ENCODE results near the gene PFKP.
"Not testable (repeated sequence)": the region's sequence is repeated elsewhere in the genome, so short reads cannot be mapped to it uniquely, and the experiment has no call there.

PFKP gene

DNA sequence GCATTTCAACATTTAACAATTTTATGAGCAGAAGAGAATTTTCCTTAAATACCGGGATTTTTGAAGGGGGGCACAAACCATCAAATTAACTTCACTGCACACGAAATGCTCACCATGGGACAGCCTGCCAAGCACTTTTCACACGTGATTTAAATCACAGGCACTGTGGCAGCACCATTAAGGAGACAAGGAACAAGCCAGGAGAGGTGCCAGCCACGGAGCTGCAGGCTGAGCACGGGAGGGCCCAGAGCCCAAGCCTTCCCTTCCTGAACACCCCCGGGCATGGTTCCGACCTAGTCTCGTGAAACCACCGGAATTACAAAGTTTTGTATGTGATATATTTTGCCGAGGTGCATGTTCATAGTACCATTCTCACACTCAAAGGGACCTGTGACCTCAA is 91.8 kb downstream of the PFKP start:
- DNase-seq (ENCODE audit: low read depth), result no peak

DNA sequence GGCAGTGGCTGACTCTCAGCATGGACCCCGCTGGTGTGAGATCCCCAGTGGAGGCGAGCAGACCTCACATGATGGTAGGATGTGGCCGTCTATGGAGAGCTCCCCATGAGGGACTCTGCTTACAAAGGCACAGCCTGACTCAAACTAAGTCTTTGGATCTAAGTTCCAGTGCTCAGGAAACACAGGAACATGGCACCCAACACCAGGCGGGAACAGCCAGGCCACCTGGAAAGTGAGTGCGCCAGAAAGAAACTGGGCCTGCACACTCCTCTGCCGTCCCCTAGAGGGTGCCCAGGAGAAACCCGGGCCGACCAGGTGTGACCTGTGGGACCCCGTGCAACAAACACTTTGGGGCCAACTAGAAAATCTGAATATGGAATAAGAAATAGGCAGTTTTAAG is 95.2 kb downstream of the PFKP start:
- DNase-seq (ENCODE audit: low read depth), result no peak

DNA sequence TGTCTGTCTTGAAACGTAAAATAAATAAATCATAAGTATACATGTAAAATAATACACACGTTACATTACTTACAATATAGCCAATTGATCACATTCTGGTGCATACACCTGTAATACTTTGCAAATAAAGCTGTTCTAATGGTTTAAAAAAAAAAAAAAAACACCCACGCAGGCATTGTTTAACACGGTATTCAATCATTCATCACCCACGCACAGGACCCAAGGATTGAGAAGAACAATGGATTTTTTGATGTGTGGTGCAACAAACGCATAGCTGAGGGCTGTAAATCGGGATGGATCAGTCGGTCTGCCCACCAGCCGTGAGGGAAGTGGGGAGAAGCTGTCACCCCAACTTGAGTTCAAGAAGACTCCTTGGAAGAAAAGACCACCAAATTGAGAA is 96.5 kb downstream of the PFKP start:
- DNase-seq (ENCODE audit: low read depth), result no peak

DNA sequence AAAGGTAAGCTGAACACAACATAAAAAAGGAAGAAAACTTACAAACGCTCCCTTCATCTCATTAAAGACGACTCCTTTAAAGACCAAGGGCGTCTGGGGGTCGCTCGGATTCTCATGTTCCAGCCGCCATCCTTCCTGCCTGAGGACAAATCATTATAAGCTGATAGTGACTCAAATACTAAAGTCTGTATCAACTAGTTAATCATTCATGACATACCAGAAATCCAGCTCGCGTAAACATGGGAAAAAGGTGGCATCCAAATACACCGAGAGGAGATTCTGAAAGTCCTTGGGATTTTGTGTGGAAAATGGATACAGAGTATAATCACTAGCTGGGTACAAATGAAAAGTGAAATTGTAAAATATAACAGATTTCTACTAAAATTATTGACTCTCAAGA is 97.8 kb downstream of the PFKP start:
- no peak for DNase-seq (ENCODE audit: low read depth)

DNA sequence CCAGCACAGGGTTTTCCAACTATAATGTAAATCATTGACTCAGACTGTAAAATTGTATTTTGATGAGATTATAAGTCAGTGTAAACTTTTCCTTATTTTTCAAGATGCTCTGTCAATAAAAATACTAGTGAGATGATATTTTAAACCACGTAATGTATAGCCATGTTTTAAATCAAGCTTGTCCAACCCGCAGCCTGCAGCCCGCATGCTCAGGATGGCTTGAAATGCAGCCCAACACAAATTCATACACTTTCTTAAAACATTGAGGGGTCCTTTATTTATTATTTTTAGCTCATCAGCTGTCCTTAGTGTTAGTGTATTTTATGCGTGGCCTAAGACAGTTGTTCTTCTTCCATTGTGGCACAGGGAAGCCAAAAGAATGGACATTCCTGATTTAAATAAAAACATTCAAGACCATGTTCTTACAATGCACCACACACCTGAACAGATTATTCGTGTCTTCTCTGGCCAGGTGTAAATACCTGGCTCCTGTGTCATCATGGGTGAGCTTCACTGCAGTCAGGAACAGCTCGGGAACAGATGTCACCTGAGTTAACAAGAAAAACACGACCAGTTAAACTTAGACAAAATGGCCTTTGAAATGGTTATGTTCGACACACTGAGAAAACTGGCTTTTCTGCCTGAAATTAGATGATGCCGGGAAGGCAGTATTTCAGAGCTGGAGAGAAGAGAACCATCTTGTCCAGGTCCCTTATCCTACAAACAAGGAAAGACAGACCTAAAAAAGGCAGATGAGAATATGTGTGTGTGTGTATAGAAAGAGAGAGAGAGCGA is 99.3 kb downstream of the PFKP start:
- no peak for DNase-seq (ENCODE audit: low read depth)

DNA sequence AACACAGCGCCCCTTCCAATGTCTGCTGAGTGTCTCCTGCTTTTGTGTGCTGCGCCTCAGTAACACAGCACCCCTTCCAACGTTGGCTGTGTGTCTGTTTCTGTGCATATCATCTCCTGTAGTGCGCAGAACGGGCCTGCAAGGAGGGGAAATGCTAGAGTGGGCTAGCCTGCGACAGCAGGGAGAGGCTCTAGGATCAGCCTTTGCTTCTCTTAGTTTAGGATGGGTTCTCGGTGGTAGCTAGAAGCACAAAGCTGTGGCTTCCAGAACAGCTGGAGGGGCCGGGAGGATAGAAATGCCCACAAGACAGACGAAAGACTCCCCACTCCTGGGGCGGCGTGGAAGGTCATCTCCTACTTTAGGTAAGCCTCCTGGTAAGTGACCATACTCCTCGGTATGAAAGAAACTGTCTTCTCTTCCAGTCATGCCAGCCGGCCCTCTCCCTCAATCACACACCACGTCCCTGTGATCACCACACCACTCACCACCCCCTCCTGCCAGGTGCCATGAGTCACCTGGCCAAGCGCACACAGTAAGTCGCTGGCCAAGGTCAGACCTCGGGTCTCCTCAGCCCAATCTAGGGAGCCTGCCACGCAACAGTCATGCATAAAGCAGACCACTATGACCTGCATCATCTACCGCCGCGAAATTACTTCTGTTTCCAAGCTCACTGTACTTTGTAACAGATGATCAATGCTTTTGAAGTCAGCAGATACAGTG is 100.4 kb downstream of the PFKP start:
- no peak for DNase-seq (ENCODE audit: low read depth)

DNA sequence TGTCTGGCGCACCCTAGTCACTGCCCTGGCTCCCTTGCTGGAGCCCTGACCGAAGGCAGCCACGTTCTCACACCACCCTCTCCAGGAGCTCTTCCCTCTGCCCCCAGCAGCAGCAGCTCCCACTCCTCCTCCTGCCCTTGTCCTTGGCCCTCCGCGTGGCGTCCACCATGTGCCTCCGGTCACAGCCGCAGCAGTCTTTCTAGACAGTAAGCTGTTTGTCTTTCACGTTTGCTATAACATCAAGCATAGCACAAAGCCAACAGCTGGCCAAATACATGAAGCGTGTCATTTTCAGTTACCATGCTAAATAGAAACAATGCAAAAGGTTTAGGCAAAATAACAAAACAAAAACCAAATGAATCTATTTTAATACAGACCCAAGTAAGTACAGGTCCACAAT is 101.9 kb downstream of the PFKP start:
- no peak for DNase-seq (ENCODE audit: low read depth)

DNA sequence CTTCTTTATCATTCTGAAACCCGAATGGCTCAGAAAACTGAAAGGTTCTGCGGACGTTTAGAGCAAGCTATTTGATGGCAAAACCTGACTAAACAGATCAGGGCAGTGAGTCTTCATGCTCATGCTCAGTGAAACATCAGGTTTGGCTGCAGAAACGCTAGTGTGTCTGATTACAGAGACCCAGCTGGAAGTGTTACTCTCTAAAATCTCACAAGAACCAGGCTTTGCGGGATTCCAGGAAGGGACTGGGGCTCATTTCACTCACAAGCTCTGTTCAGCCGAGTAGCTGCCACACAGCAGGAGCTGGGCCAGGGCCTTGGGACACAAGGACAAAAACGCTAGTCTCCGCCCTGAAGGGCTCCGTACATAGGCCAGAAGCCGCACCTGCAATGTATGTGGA is 102.3 kb downstream of the PFKP start:
- no peak for DNase-seq (ENCODE audit: low read depth)

DNA sequence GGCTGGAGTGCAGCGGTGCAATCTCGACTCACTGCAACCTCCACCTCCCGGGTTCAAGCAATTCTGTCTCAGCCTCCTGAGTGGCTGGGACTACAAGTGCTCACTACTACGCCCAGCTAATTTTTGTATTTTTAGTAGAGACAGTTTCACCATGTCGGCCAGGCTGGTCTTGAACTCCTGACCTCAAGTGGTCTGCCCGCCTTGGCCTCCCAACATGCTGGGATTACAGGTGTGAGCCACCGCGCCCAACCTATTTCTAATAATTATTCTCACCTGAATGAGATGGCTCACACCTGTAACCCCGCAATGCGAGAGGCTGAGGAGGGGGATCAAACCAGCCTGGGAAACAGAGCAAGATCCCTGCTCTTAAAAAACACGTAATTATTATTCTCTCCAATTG is 104.1 kb downstream of the PFKP start:
- DNase-seq (ENCODE audit: low read depth), result not testable (repeated sequence)

DNA sequence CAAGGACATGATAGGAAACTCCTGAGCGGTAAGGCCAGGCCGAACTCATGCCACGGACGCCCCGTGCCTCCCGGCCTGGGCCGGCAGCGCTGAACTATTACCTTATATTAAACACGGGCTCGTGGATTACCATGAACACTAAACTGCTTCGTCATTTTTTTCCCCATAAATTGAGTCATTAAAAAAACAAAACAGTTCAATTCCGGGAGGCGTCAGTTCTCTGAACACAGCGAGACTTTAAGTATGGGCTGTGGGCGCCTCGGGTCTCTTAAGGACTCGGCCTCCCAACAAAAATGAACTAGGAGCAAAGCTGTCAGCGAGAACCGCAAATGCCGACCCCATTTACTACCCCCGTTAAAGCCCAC is 104.7 kb downstream of the PFKP start:
- DNase-seq (ENCODE audit: low read depth), result peak; percentile 11

DNA sequence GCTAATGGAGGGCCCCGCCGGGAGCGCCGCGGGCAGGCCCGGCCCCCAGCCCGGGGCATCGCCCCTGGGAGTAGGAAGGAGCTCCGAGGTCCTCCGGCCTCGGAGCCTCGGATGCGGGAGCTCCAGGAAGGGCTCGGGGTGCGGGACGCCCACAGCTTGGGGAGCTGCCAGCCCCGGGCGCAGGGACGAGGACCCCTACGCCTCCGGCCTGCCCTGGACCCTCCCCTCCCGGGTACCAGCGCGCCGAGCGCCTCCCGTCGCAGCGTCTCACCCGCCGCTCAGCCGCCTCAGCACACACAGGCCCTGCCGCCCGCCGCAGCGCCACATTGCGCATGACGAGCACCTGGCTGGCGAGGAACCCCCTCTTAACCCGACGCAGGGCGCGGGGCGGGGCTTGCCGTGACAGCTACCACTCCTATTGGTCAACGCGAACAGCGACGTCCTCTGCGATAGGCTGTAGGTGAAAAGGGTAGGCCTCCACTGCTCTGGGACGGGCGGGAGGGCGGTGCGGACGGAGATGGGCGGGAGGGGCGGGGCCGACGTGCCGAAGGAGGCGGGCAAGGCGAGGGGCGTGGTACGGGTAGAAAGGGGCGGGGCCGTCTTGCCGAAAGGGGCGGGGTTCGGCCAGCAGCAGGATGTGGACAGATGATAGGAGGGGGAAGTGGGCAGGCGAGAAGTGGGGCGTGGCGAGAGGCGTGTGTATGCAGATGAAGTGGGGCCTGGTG is 105.3 kb downstream of the PFKP start, which contains the start of gene PITRM1:
Gene PITRM1 (minus strand): TSS at position 337 of the 725 bp plus-strand sequence. CDS start 10 bp downstream, at position 327.
- peak; percentile 98 for DNase-seq (ENCODE audit: low read depth)

DNA sequence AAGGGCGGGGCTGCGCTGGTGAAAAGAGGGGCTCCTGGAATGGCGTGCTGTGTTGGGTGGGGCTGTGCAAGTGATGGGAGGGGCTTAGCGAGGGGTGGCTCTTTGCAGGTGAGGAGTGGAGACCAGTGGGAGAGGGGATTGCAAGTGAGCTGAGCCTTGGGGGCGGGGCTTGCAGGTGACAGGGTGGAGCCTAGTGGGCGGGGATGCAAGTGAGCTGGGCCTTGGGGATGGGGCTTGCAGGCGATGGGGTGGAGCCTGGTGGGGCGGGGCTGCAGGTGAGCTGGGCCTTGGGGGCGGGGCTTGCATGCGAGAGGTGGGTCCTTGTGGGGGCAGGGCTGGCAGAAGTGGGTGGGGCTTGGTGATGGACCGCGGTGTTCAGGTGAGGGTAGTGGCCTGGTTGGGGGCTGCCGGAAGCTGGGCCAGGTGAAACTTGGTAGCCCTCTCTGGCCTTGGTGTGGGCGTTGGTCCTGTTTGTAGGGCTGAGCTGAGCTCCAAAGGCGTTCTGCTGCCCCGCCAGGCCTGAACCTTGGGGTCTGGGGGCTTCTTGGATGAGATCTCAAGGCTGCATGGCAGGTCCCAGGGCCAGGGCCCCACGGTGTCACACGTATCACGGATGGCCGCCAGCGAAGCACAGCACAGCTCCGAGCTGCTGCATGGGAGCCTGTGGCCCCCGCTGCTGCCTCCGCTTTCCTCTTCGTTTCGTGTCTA is 106.0 kb downstream of the PFKP start:
- DNase-seq (ENCODE audit: low read depth), result no peak

DNA sequence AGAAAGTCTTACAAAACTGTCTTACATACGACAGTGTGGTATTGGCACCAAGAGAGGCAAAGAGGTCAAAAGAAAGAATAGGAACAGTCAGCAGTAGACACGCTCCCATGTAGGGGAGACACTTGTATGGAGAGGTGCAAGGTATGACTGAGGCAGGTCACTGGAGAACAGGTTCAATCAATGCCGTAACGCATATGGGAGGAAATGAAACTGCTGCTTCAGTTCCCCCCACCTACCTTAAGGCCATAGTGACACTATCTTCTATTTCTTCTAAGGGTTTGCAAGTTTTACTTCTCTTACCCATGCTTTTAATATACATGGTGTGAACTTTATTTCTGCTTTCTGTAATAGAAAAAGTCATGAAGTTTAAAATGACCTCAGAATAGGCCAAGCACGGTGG is 110.7 kb downstream of the PFKP start:
- no peak for DNase-seq (ENCODE audit: low read depth)

DNA sequence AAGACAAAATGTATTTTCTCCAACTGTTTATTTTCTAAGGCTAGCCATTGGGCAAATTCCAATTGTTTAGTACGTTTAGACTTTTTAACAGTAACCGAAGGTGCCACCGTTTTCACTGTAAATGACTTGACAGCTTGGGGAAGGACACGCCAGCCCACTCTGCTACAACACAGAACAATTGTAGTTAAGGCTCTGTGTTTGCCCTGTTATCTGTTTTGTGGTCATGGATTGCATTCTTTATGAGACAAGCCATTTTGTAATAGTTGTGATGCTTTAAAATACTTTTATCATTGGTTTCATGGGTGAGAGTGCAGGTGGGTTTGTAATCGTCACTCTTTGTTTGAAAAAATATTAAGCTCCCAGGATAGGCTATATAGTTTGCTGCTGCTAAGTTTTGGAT is 111.8 kb downstream of the PFKP start:
- DNase-seq (ENCODE audit: low read depth), result no peak

DNA sequence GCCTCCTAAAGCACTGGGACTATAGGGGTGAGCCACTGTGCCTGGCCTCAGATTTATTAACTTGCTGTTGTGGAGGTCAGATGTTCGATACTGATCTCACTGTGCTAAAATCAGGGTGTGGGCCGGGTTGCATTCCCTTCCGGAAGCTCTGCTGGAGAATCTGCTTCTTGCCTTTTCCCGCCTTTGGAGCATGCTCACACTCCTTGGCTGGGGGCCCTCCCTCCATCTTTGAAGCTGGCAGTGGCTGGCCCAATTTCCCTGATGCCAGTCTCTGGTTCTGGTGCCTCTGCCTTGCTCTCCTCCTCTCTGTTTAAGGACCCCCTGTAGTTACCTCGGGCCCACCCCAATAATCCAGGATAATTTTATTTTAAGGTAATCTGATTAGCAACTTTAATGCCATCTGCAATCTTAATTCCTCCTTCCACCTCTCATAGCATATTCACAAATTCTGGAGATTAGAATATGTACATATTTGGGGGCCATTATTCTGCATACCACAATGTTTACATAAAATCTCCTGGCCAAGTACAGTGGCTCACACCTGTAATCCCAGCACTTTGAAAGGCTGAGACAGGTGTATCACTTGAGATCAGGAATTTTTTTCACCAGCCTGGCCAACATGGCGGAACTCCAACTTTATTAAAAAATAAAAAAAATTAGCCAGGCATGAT is 113.1 kb downstream of the PFKP start:
- DNase-seq (ENCODE audit: low read depth), result no peak

DNA sequence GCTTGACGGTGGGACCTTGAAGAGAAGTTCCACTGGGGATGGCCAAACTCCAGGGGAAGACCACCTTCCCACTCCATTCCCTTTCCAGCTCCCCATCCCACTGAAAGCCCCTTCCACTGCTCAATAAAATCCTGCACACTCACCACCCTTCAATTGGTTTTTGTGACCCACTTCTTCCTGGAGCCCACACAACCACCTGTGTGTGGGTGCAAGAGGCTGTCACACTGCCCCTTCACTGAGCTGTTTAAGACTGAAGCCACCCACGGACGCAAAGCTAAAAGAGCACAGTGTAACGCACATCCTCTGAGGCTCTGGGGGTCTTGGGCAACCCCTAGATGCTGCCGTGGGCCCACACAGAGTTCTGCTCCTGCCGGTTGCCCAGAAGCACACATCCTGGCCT is 118.0 kb downstream of the PFKP start:
- no peak for DNase-seq (ENCODE audit: low read depth)

DNA sequence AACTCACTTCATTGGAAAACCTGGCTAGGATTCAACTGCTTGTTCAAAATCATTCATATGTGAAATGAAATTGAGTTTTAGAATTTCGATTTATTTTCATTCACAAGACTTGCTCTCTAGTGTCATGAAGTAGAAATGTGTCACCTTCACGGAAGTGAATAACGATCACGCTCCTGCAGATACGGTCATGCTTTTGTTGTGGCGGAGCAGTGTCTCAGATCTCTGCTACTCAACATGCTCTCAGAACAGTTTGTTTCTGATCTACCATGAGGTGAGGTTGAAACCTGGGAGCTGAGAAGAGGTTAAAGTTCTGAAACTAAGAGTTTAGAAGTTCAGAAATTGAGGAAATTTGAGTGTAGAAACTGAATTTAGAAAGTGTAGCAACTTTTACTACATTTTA is 119.0 kb downstream of the PFKP start:
- no peak for DNase-seq (ENCODE audit: low read depth)
